GM12878 (cell line): ENCODE measurements around the gene ORC1.

ENCODE experiments used
- EZH2 ChIP-seq: IDR thresholded peaks from 2 replicates; pipeline ENCODE4 v1.6.1; 2012; ENCODE audit warnings: low read depth, mild to moderate bottlenecking, control low read depth, inconsistent platforms, low read length, borderline replicate concordance; ENCODE audit not compliant: control insufficient read depth
- MEF2A ChIP-seq: IDR thresholded peaks from 2 replicates; pipeline ENCODE4 v1.6.1; 2011; ENCODE audit warnings: low read depth, mild to moderate bottlenecking, low read length, moderate library complexity; ENCODE audit not compliant: insufficient read depth
- TF ChIP-seq, protein P1 (sequence below): IDR thresholded peaks from 2 replicates; pipeline ENCODE4 v1.6.1; 2012; ENCODE audit warnings: low read depth, low read length, improper control_type of control experiment

DNA sequence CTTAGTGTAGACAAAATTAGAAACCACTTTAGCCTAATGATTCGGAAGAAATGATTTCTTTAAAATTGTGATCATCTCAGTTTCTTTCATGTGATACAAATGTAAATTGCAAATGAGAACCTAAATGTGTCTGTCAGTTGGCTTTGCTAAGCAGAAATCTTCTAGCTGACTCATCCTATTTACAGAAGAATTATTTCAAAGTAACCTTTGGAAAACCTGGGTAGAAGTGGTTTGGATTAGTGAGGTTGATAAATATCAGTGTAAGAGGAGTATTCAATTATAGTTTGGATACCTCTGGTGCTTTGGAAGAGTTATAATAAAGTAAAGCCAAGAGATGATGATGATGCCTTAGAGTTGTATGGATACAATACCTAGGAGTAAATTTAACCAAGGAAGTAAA, 75.6 kb downstream of the ORC1 start:
- no peak for TF ChIP-seq EZH2
- TF ChIP-seq, protein P1, sequence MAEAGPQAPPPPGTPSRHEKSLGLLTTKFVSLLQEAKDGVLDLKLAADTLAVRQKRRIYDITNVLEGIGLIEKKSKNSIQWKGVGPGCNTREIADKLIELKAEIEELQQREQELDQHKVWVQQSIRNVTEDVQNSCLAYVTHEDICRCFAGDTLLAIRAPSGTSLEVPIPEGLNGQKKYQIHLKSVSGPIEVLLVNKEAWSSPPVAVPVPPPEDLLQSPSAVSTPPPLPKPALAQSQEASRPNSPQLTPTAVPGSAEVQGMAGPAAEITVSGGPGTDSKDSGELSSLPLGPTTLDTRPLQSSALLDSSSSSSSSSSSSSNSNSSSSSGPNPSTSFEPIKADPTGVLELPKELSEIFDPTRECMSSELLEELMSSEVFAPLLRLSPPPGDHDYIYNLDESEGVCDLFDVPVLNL = no peak
- no peak for TF ChIP-seq MEF2A
